ENCODE data around the gene PPP2R1B. TPM values are rescaled to one million over a fixed set of nuclear protein-coding genes. Genes with fewer than 3 reads are reported as not detected.

Gene PPP2R1B
- total and polyA plus RNA-seq, 2 donors (not counting 1 experiment from before 2014, with no cell fraction given): 8.2 to 37.0 TPM

DNA sequence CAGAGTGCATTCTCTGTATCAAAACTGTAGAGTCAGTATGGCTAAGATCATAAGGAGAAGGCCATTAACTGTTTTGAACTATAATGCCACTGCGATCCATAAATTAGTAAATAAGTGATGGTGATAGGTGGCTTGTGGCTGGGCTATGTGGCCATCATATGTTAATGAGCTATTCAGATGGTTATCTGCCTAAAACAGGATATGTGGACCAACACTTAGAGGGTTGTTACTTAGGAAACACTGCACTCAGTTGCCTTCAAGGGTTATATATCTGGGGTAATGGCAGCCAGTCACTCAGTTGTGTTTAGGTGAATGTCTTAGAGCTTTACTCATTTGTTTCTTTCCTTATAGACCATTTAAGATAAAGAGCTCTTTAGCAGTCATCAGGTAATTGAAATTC is 66.0 kb downstream of the PPP2R1B start:
- ATAC-seq (ENCODE audit: low read depth) (no peak), DNase-seq (no peak)
- Histone ChIP-seq H4K20me1 (ENCODE audit: control insufficient read depth, insufficient read depth, low read length, poor library complexity, severe bottlenecking) (no peaks in the 10 kb centered on the region), H3K27ac (ENCODE audit: low read length in 2 of 2) (no peak overlapping the region), H2AFZ (ENCODE audit: insufficient read depth, low read depth, low read length, poor library complexity, severe bottlenecking) (no peak overlapping the region), H3K36me3 (replicated peaks in 1 of 2; ENCODE audit: control extremely low read depth in 1 of 2, control insufficient read depth in 1 of 2, extremely low read depth in 1 of 2, insufficient read depth in 2 of 2, low read length in 1 of 2) (peaks cover 0 to 24% of the 10 kb centered on the region in 2 experiments), H3K4me2 (replicated peaks; ENCODE audit: low read depth, low read length, poor library complexity, severe bottlenecking) (no peak overlapping the region), H3K9me3 (ENCODE audit: control extremely low read depth in 1 of 3, control insufficient read depth in 2 of 3, insufficient read depth in 1 of 3, low read length in 2 of 3) (no peaks in the 10 kb centered on the region), H3K27me3 (replicated peaks in 1 of 4; ENCODE audit: control extremely low read depth in 1 of 4, control insufficient read depth in 3 of 4, insufficient read depth in 4 of 4, low read length in 3 of 4) (no peaks in the 10 kb centered on the region), H3K4me3 (ENCODE audit: control extremely low read depth in 1 of 5, extremely low read depth in 1 of 5, insufficient read depth in 1 of 5, low read depth in 2 of 5, low read length in 4 of 5) (no peak overlapping the region), H3K9ac (ENCODE audit: low read length) (no peak overlapping the region), H3K4me1 (ENCODE audit: control insufficient read depth in 2 of 2, insufficient read depth in 2 of 2, low read length in 2 of 2) (no peaks in the 10 kb centered on the region), H3K79me2 (ENCODE audit: control insufficient read depth, insufficient read depth, low read length) (no peaks in the 10 kb centered on the region)
- ChIA-PET CTCF (interaction anchor here (1.1 to 1.4 kb wide), 2 partner anchors 77 to 113 kb away, joined by 5 read pairs; no protein-coding TSS in a partner anchor), POLR2A (no interaction called here)
- no peak overlapping the region for H3K4me3 Mint-ChIP-seq
- no peaks in the 10 kb centered on the region for H3K9me3 Mint-ChIP-seq (ENCODE audit: insufficient read depth)
- WGBS (ENCODE audit: insufficient coverage): 100% methylated on average over 1 of the region's 1 CpG
- intact Hi-C loops (cut with micrococcal nuclease): no loop called here
- TF ChIP-seq, protein P1, sequence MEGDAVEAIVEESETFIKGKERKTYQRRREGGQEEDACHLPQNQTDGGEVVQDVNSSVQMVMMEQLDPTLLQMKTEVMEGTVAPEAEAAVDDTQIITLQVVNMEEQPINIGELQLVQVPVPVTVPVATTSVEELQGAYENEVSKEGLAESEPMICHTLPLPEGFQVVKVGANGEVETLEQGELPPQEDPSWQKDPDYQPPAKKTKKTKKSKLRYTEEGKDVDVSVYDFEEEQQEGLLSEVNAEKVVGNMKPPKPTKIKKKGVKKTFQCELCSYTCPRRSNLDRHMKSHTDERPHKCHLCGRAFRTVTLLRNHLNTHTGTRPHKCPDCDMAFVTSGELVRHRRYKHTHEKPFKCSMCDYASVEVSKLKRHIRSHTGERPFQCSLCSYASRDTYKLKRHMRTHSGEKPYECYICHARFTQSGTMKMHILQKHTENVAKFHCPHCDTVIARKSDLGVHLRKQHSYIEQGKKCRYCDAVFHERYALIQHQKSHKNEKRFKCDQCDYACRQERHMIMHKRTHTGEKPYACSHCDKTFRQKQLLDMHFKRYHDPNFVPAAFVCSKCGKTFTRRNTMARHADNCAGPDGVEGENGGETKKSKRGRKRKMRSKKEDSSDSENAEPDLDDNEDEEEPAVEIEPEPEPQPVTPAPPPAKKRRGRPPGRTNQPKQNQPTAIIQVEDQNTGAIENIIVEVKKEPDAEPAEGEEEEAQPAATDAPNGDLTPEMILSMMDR (IDR thresholded peaks at IDR 0.05): no peak
- no peak for TF ChIP-seq EZH2 (IDR thresholded peaks at IDR 0.05; ENCODE audit: borderline replicate concordance, insufficient read depth, low read depth, low read length, poor library complexity, severe bottlenecking)
- H3K27me3 Mint-ChIP-seq: no peaks in the 10 kb centered on the region
- H3K27ac Mint-ChIP-seq: no peak overlapping the region
- H3K4me1 Mint-ChIP-seq: peaks cover 12% of the 10 kb centered on the region

DNA sequence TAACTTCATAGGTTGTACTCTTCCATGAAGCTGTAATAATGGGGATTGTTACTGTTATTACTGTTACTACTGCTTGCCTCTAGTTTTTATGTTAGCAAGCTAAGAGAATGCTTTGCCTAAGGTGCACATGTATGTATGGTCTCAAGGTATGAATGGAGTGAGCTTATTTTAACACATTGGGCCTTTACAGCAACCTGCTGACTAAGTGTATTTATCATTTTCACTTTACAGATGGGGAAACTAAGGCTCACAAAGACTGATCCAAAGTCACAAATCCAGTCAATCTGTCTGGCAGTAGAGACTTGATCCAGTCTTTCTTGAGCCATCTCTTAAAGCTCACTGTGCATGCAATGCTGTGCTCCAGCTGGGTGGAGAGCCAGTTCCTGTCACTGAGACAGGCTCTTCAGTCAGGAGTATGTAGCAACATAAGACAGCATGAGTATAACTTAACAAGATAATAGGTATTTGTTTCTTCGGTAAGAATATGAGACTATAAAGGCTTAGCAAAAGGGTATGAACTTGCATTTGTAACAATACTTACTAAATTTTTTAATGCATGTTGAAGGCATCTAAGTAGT is 66.5 kb downstream of the PPP2R1B start:
- ChIA-PET CTCF (interaction anchor here (0.5 to 1.4 kb wide), 4 partner anchors 47 to 274 kb away, joined by 3 to 5 read pairs (median 4); no protein-coding TSS in a partner anchor), POLR2A (no interaction called here)
- Mint-ChIP-seq H3K4me1 (peaks cover 16% of the 10 kb centered on the region), H3K9me3 (ENCODE audit: insufficient read depth) (no peaks in the 10 kb centered on the region), H3K4me3 (no peak overlapping the region), H3K27ac (no peak overlapping the region), H3K27me3 (no peaks in the 10 kb centered on the region)
- intact Hi-C loops (cut with micrococcal nuclease): no loop called here
- DNase-seq (no peak), ATAC-seq (ENCODE audit: low read depth) (no peak)
- no CpG with 5 or more reads among the region's 1 CpG for WGBS (ENCODE audit: insufficient coverage)
- Histone ChIP-seq H3K79me2 (ENCODE audit: control insufficient read depth, insufficient read depth, low read length) (no peaks in the 10 kb centered on the region), H3K9ac (ENCODE audit: low read length) (no peak overlapping the region), H3K27ac (ENCODE audit: low read length in 2 of 2) (no peak overlapping the region), H3K4me1 (ENCODE audit: control insufficient read depth in 2 of 2, insufficient read depth in 2 of 2, low read length in 2 of 2) (no peaks in the 10 kb centered on the region), H2AFZ (ENCODE audit: insufficient read depth, low read depth, low read length, poor library complexity, severe bottlenecking) (no peak overlapping the region), H3K4me2 (replicated peaks; ENCODE audit: low read depth, low read length, poor library complexity, severe bottlenecking) (no peak overlapping the region), H3K36me3 (replicated peaks in 1 of 2; ENCODE audit: control extremely low read depth in 1 of 2, control insufficient read depth in 1 of 2, extremely low read depth in 1 of 2, insufficient read depth in 2 of 2, low read length in 1 of 2) (peaks cover 0 to 19% of the 10 kb centered on the region in 2 experiments), H3K9me3 (ENCODE audit: control extremely low read depth in 1 of 3, control insufficient read depth in 2 of 3, insufficient read depth in 1 of 3, low read length in 2 of 3) (no peaks in the 10 kb centered on the region), H3K27me3 (replicated peaks in 1 of 4; ENCODE audit: control extremely low read depth in 1 of 4, control insufficient read depth in 3 of 4, insufficient read depth in 4 of 4, low read length in 3 of 4) (no peaks in the 10 kb centered on the region), H4K20me1 (ENCODE audit: control insufficient read depth, insufficient read depth, low read length, poor library complexity, severe bottlenecking) (no peaks in the 10 kb centered on the region), H3K4me3 (ENCODE audit: control extremely low read depth in 1 of 5, extremely low read depth in 1 of 5, insufficient read depth in 1 of 5, low read depth in 2 of 5, low read length in 4 of 5) (no peak overlapping the region)
- no peak for TF ChIP-seq EZH2 (IDR thresholded peaks at IDR 0.05; ENCODE audit: borderline replicate concordance, insufficient read depth, low read depth, low read length, poor library complexity, severe bottlenecking)
- TF ChIP-seq, protein P1 (IDR thresholded peaks at IDR 0.05): no peak
